Naive B cell (primary cell): ENCODE results near the gene CCDC57. TPM values are rescaled to one million over a fixed set of nuclear protein-coding genes. Genes with fewer than 3 reads are reported as not detected.

ENCODE experiments used
- ATAC-seq, 2 donors: fragments of 150-1000 bp; cut with Tn5 transposase; 2 replicates each; pipeline ENCODE4 v1.10.0; 2021; ENCODE audit warnings: low read depth in 2 of 2, mild to moderate bottlenecking in 2 of 2, moderate library complexity in 2 of 2
- DNase-seq: peaks from one replicate; pipeline ENCODE4 v3.0.0; 2022
- H3K27ac Mint-ChIP-seq, 6 donors: one replicate each; pipeline ENCODE4 v1.8.0; 2020 to 2022; ENCODE audit warnings: mild to moderate bottlenecking in 6 of 6, mixed read lengths in 6 of 6, moderate library complexity in 5 of 6, inconsistent platforms in 2 of 6
- H3K27me3 Mint-ChIP-seq, 3 donors: one replicate each; pipeline ENCODE4 v1.8.0; 2021 to 2022; ENCODE audit warnings: mixed read lengths in 3 of 3, mild to moderate bottlenecking in 1 of 3
- H3K36me3 Mint-ChIP-seq, 2 donors: one replicate each; pipeline ENCODE4 v1.8.0; 2020 to 2022; ENCODE audit warnings: mixed read lengths in 2 of 2, inconsistent platforms in 1 of 2, mild to moderate bottlenecking in 1 of 2
- H3K4me1 Mint-ChIP-seq, 3 donors: one replicate each; pipeline ENCODE4 v1.8.0; 2020 to 2022; ENCODE audit warnings: mixed read lengths in 3 of 3, inconsistent platforms in 1 of 3, mild to moderate bottlenecking in 1 of 3, moderate library complexity in 1 of 3
- H3K4me3 Mint-ChIP-seq, 8 donors: one replicate each; pipeline ENCODE4 v1.8.0; 2020 to 2022; ENCODE audit warnings: mild to moderate bottlenecking in 8 of 8, mixed read lengths in 8 of 8, moderate library complexity in 8 of 8, inconsistent platforms in 2 of 8
- H3K9me3 Mint-ChIP-seq, 7 donors: one replicate each; pipeline ENCODE4 v1.8.0; 2020 to 2022; ENCODE audit warnings: mixed read lengths in 7 of 7, mild to moderate bottlenecking in 5 of 7, inconsistent platforms in 2 of 7, moderate library complexity in 1 of 7
- polyA plus RNA-seq, 6 donors: library from polyadenylated mRNA; unstranded; fragments of 300-500 nt; fragmentation: Illumina TruSeq; gene quantifications; one replicate each; pipeline ENCODE4 v1.2.3, GENCODE V29; 2021; ENCODE audit warnings: low read depth in 6 of 6

Gene CCDC57
- polyA plus RNA-seq, 6 donors from 2014 or later: 15.9 to 31.8 (median 26.5) TPM

GRCh38 chr17:82092995-82093751, 119.5 kb downstream of the CCDC57 start:
- no peaks in the 10 kb centered on the region for H3K4me1 Mint-ChIP-seq
- no peaks in the 10 kb centered on the region for H3K36me3 Mint-ChIP-seq
- no peak for ATAC-seq
- no peaks in the 10 kb centered on the region for H3K27me3 Mint-ChIP-seq
- no peak for DNase-seq
- no peak overlapping the region for H3K27ac Mint-ChIP-seq
- H3K4me3 Mint-ChIP-seq: no peak overlapping the region
- H3K9me3 Mint-ChIP-seq: no peaks in the 10 kb centered on the region

- ATAC-seq (no peak), DNase-seq (no peak)
- no peaks in the 10 kb centered on the region for H3K36me3 Mint-ChIP-seq
- no peaks in the 10 kb centered on the region for H3K4me1 Mint-ChIP-seq
- H3K27ac Mint-ChIP-seq: no peak overlapping the region
- H3K4me3 Mint-ChIP-seq: no peak overlapping the region
- H3K9me3 Mint-ChIP-seq: no peaks in the 10 kb centered on the region
- H3K27me3 Mint-ChIP-seq: no peaks in the 10 kb centered on the region
Observed at GRCh38 chr17:82092628-82092994, 120.0 kb downstream of the CCDC57 start.

- Mint-ChIP-seq H3K9me3 (no peaks in the 10 kb centered on the region), H3K4me1 (no peaks in the 10 kb centered on the region), H3K27ac (no peak overlapping the region), H3K27me3 (no peaks in the 10 kb centered on the region), H3K36me3 (no peaks in the 10 kb centered on the region), H3K4me3 (no peak overlapping the region)
- DNase-seq (no peak), ATAC-seq (no peak)
Observed at GRCh38 chr17:82092094-82092586, 120.5 kb downstream of the CCDC57 start.

GRCh38 chr17:82091264-82092066, 121.2 kb downstream of the CCDC57 start:
- Mint-ChIP-seq H3K36me3 (no peaks in the 10 kb centered on the region), H3K9me3 (no peaks in the 10 kb centered on the region), H3K4me3 (no peak overlapping the region), H3K27me3 (no peaks in the 10 kb centered on the region), H3K4me1 (no peaks in the 10 kb centered on the region), H3K27ac (no peak overlapping the region)
- DNase-seq (no peak), ATAC-seq (no peak)

- H3K27me3 Mint-ChIP-seq: no peaks in the 10 kb centered on the region
- ATAC-seq (no peak), DNase-seq (no peak)
- H3K4me1 Mint-ChIP-seq: no peaks in the 10 kb centered on the region
- no peaks in the 10 kb centered on the region for H3K36me3 Mint-ChIP-seq
- no peaks in the 10 kb centered on the region for H3K9me3 Mint-ChIP-seq
- no peak overlapping the region for H3K27ac Mint-ChIP-seq
- H3K4me3 Mint-ChIP-seq: no peak overlapping the region
Observed at GRCh38 chr17:82090549-82091263, 121.9 kb downstream of the CCDC57 start.

- no peaks in the 10 kb centered on the region for H3K36me3 Mint-ChIP-seq
- DNase-seq (no peak), ATAC-seq (no peak)
- H3K4me1 Mint-ChIP-seq: no peaks in the 10 kb centered on the region
- no peaks in the 10 kb centered on the region for H3K27me3 Mint-ChIP-seq
- H3K27ac Mint-ChIP-seq: no peak overlapping the region
- H3K4me3 Mint-ChIP-seq: no peak overlapping the region
- H3K9me3 Mint-ChIP-seq: no peaks in the 10 kb centered on the region
Observed at GRCh38 chr17:82089723-82090548, 122.7 kb downstream of the CCDC57 start.

GRCh38 chr17:82088838-82089722, 123.6 kb downstream of the CCDC57 start:
- Mint-ChIP-seq H3K9me3 (no peaks in the 10 kb centered on the region), H3K27ac (no peak overlapping the region), H3K36me3 (no peaks in the 10 kb centered on the region), H3K27me3 (no peaks in the 10 kb centered on the region), H3K4me1 (no peaks in the 10 kb centered on the region), H3K4me3 (no peak overlapping the region)
- ATAC-seq: no peak
- DNase-seq: no peak

GRCh38 chr17:82087961-82088837, 124.4 kb downstream of the CCDC57 start:
- H3K9me3 Mint-ChIP-seq: no peaks in the 10 kb centered on the region
- H3K36me3 Mint-ChIP-seq: no peaks in the 10 kb centered on the region
- H3K4me1 Mint-ChIP-seq: no peaks in the 10 kb centered on the region
- no peak for ATAC-seq
- DNase-seq: no peak
- no peak overlapping the region for H3K4me3 Mint-ChIP-seq
- H3K27ac Mint-ChIP-seq: no peak overlapping the region
- H3K27me3 Mint-ChIP-seq: no peaks in the 10 kb centered on the region

- Mint-ChIP-seq H3K4me3 (no peak overlapping the region), H3K27ac (no peak overlapping the region), H3K9me3 (no peaks in the 10 kb centered on the region), H3K4me1 (no peaks in the 10 kb centered on the region), H3K27me3 (no peaks in the 10 kb centered on the region), H3K36me3 (no peaks in the 10 kb centered on the region)
- DNase-seq: no peak
- no peak for ATAC-seq
Observed at GRCh38 chr17:82086941-82087906, 125.4 kb downstream of the CCDC57 start.

GRCh38 chr17:82085931-82086764, 126.5 kb downstream of the CCDC57 start:
- H3K27me3 Mint-ChIP-seq: no peaks in the 10 kb centered on the region
- H3K9me3 Mint-ChIP-seq: no peaks in the 10 kb centered on the region
- H3K36me3 Mint-ChIP-seq: no peaks in the 10 kb centered on the region
- no peak overlapping the region for H3K27ac Mint-ChIP-seq
- H3K4me1 Mint-ChIP-seq: no peaks in the 10 kb centered on the region
- no peak for ATAC-seq
- DNase-seq: no peak
- H3K4me3 Mint-ChIP-seq: no peak overlapping the region
